IMR-90 (cell line): ENCODE results near the gene RNASE1.

ENCODE experiments used
- FOS ChIP-seq: fragments of 150-350 bp; IDR thresholded peaks from 2 replicates; pipeline ENCODE4 v1.6.1; 2016; ENCODE audit warnings: low read depth, low read length
- POLR2A ChIP-seq: IDR thresholded peaks from 2 replicates; pipeline ENCODE4 v1.6.1; 2012; ENCODE audit warnings: mild to moderate bottlenecking, low read depth, low read length
- TF ChIP-seq, protein P1 (sequence below): conservative IDR thresholded peaks from 2 replicates; pipeline ENCODE4 v1.5.1; 2012; ENCODE audit warnings: mild to moderate bottlenecking, low read depth, low read length, improper control_type of control experiment

DNA sequence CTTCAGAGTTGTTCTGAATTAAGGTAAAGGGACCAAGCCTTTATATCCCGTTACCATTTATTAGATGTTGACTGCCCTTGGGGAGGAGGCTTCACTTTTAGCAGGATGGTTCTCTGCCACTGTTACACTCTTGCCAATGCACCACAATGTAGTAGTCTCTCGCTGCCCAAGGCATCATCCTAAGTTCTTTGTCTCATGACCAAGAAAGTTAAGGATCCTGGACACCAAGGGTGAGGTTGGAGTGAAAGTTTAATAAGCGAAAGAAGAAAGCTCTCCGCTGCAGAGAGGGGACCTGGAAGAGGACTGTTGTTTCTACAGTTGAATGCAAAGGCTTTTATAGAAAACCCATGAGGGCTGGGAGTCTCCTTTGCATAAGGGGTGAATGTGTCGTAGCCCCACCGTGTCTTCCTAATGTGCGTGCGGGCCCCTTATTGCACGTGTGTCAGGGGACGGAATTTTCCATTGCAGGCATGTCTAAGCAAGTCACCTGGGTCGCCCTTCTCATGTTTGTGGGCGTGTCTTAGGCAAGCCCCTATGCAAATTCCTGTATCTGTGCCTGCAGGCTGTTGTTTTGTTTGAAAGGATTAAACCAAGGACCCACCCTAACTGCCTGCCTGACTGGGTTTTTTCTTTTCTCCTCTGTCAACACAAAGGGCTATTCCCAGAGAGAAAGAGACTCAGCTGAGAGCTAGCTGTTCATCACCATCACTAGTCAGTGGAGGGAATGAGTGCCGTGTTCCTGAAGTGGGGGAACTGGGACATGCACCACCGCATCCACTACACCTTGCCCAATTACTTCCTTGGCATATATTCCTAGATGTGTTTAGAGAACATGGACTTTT is 17.6 kb upstream of the RNASE1 start:
- TF ChIP-seq, protein P1, sequence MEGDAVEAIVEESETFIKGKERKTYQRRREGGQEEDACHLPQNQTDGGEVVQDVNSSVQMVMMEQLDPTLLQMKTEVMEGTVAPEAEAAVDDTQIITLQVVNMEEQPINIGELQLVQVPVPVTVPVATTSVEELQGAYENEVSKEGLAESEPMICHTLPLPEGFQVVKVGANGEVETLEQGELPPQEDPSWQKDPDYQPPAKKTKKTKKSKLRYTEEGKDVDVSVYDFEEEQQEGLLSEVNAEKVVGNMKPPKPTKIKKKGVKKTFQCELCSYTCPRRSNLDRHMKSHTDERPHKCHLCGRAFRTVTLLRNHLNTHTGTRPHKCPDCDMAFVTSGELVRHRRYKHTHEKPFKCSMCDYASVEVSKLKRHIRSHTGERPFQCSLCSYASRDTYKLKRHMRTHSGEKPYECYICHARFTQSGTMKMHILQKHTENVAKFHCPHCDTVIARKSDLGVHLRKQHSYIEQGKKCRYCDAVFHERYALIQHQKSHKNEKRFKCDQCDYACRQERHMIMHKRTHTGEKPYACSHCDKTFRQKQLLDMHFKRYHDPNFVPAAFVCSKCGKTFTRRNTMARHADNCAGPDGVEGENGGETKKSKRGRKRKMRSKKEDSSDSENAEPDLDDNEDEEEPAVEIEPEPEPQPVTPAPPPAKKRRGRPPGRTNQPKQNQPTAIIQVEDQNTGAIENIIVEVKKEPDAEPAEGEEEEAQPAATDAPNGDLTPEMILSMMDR: no peak
- no peak for TF ChIP-seq FOS
- TF ChIP-seq POLR2A: no peak
